PC-9 (cell line): ENCODE data around the gene PRKCH.

Source experiments
- CTCF ChIP-seq: fragments of 200-600 bp; sonication (generic); conservative IDR thresholded peaks from 2 replicates; pipeline ENCODE4 v1.6.1; 2017; ENCODE audit warnings: mixed run types, antibody characterized with exemption, mild to moderate bottlenecking, moderate library complexity
- EZH2 ChIP-seq: fragments of 200-600 bp; sonication (generic); IDR thresholded peaks from 2 replicates; pipeline ENCODE4 v1.8.0; 2017; ENCODE audit warnings: antibody characterized with exemption, low read depth

GRCh38 chr14:61300754-61301153 is 20.6 kb upstream of the PRKCH start:
- no peak for TF ChIP-seq CTCF
- TF ChIP-seq EZH2 = no peak
